Endothelial cell of umbilical vein (primary cell): Measurements from ENCODE around the gene C6orf89. TPM values are rescaled to one million over a fixed set of nuclear protein-coding genes. Genes with fewer than 3 reads are reported as not detected.

ENCODE experiments used
- BruUV-seq: library from RNA; stranded (reverse); fragments of 400-500 nt; replicated peaks from 2 replicates; lab custom pipeline; 2021; lab: Mats Ljungman, UMichigan
- CTCF ChIA-PET: fragments of 300-600, 350-600 bp; sonication (Branson Sonifier 250); formaldehyde crosslinking; loops from one replicate; lab custom pipeline; 2021; ENCODE audit warnings: antibody characterized with exemption, inconsistent platforms; lab: Charles Lee
- POLR2A ChIA-PET: fragments of 300-600, 350-600 bp; sonication (Branson Sonifier 250); formaldehyde crosslinking; loops from one replicate; lab custom pipeline; 2021; ENCODE audit warnings: antibody characterized with exemption, inconsistent platforms; lab: Charles Lee
- DNase-seq: peaks from one replicate; pipeline ENCODE4 v3.0.0-alpha.2; 2011; ENCODE audit warnings: low read depth, low spot score
- FAIRE-seq: peaks from 2 replicates; lab custom pipeline; 2011; peaks lifted over from hg19 to GRCh38; lab: Jason Lieb, UNC
- H2AFZ ChIP-seq: 2 replicates; pipeline ENCODE4 v1.6.0; 2012; ENCODE audit warnings: low read depth, low read length, control low read depth, inconsistent platforms
- H3K27ac ChIP-seq: 2 replicates; pipeline ENCODE4 v1.5.1; 2011; ENCODE audit warnings: low read depth, mild to moderate bottlenecking, control low read depth, low read length, moderate library complexity; ENCODE audit not compliant: insufficient read depth
- H3K27me3 ChIP-seq, 2 experiments: 2 replicates each; pipeline versions ENCODE4 v1.6.0 to v1.6.1; 2011; ENCODE audit warnings: low read length in 2 of 2, mixed read lengths in 1 of 2; ENCODE audit not compliant: control insufficient read depth in 2 of 2, insufficient read depth in 2 of 2
- H3K36me3 ChIP-seq, 2 experiments: 2 replicates in 1 of 2; 3 replicates in 1 of 2; pipeline ENCODE4 v1.5.1; 2011; ENCODE audit warnings: low read length in 2 of 2, mild to moderate bottlenecking in 1 of 2, moderate library complexity in 1 of 2; ENCODE audit not compliant: control insufficient read depth in 2 of 2, insufficient read depth in 2 of 2; ENCODE audit errors: extremely low read depth in 1 of 2
- H3K4me1 ChIP-seq: 3 replicates; pipeline ENCODE4 v1.5.1; 2011; ENCODE audit warnings: mild to moderate bottlenecking, low read length; ENCODE audit not compliant: control insufficient read depth, insufficient read depth; ENCODE audit errors: extremely low read depth
- H3K4me2 ChIP-seq: 2 replicates; pipeline ENCODE4 v1.6.1; 2011; ENCODE audit warnings: low read length, control low read depth, mixed read lengths; ENCODE audit not compliant: insufficient read depth
- H3K4me3 ChIP-seq, 3 experiments: fragments of 200-600 bp in 1 of 3; sonication (generic), shearing (Covaris generic) in 1 of 3; replicated peaks in 1 of 3; 2 replicates each; pipeline ENCODE4 v1.5.1; 2011 to 2016; ENCODE audit warnings: control low read depth in 3 of 3, low read length in 3 of 3, mild to moderate bottlenecking in 2 of 3, inconsistent platforms in 1 of 3, low read depth in 1 of 3, moderate library complexity in 1 of 3; ENCODE audit not compliant: insufficient read depth in 1 of 3
- H3K79me2 ChIP-seq: 2 replicates; pipeline ENCODE4 v1.6.0; 2012; ENCODE audit warnings: low read length, inconsistent platforms; ENCODE audit not compliant: control insufficient read depth, insufficient read depth
- H3K9ac ChIP-seq: replicated peaks from 2 replicates; pipeline ENCODE3; 2011; ENCODE audit warnings: low read length, control low read depth; ENCODE audit not compliant: insufficient read depth; ENCODE audit errors: extremely low read depth
- H3K9me1 ChIP-seq: replicated peaks from 3 replicates; pipeline ENCODE4 v1.6.0; 2011; ENCODE audit warnings: mild to moderate bottlenecking, low read length; ENCODE audit not compliant: control insufficient read depth, insufficient read depth; ENCODE audit errors: extremely low read depth
- H3K9me3 ChIP-seq: replicated peaks from 2 replicates; pipeline ENCODE4 v1.5.1; 2012; ENCODE audit warnings: low read length, inconsistent platforms; ENCODE audit not compliant: control insufficient read depth, insufficient read depth
- H4K20me1 ChIP-seq: replicated peaks from 2 replicates; pipeline ENCODE3; 2011; ENCODE audit warnings: mild to moderate bottlenecking, low read length; ENCODE audit not compliant: control insufficient read depth, insufficient read depth; ENCODE audit errors: extremely low read depth
- EZH2 ChIP-seq: IDR thresholded peaks from 2 replicates; pipeline ENCODE4 v1.6.1; 2012; ENCODE audit warnings: borderline replicate concordance, low read depth, mild to moderate bottlenecking, moderate library complexity, low read length, inconsistent platforms; ENCODE audit not compliant: severe bottlenecking
- GATA2 ChIP-seq: IDR thresholded peaks from 2 replicates; pipeline ENCODE4 v1.7.0; 2011; ENCODE audit warnings: low read depth, mild to moderate bottlenecking, moderate library complexity, mixed read lengths, low read length; ENCODE audit not compliant: insufficient read length, insufficient read depth
- JUN ChIP-seq: IDR thresholded peaks from 2 replicates; pipeline ENCODE4 v1.6.1; 2011; ENCODE audit warnings: borderline replicate concordance, low read depth; ENCODE audit not compliant: insufficient read length, insufficient read depth
- MYC ChIP-seq: IDR thresholded peaks from one replicate; pipeline ENCODE4 v1.6.1; 2011; ENCODE audit warnings: mild to moderate bottlenecking, low read depth, low read length
- POLR2AphosphoS5 ChIP-seq: IDR thresholded peaks from 2 replicates; pipeline ENCODE4 v1.6.1; 2012; ENCODE audit warnings: low read depth, mild to moderate bottlenecking, control low read depth, low read length, moderate library complexity; ENCODE audit not compliant: insufficient read depth
- dilution Hi-C: fragments of 300-500 bp; cut with MboI; formaldehyde crosslinking; loops from one replicate; pipeline ENCODE4 v1.15.0; 2019; ENCODE audit warnings: low sequenced_read_pairs; ENCODE audit not compliant: extremely low pct_ligation_motif_present
- intact Hi-C: fragments of 100-400 bp; cut with micrococcal nuclease; formaldehyde crosslinking; loops from one replicate; pipeline ENCODE4 v1.10.0; 2022
- polyA plus RNA-seq, 4 experiments: library from polyadenylated mRNA; depleted of rRNA in 3 of 4; stranded (reverse) in 3 of 4; unstranded in 1 of 4; fragments of >200 nt; gene quantifications; 2 replicates each; pipeline versions ENCODE4 v1.2.1 to v1.2.3, GENCODE V29; 2011 to 2012; ENCODE audit warnings: missing spikeins in 1 of 4
- total RNA-seq: library from RNA; stranded (reverse); gene quantifications from 2 replicates; pipeline ENCODE4 v1.2.3, GENCODE V29; 2021
- TF ChIP-seq, protein P1 (sequence below), 2 donors: IDR thresholded peaks; 1 replicate in 1 of 2; 2 replicates in 1 of 2; pipeline ENCODE4 v1.5.1; 2011; ENCODE audit warnings: low read length in 2 of 2, mild to moderate bottlenecking in 2 of 2, moderate library complexity in 2 of 2, control low read depth in 1 of 2, inconsistent platforms in 1 of 2, low read depth in 1 of 2; ENCODE audit not compliant: insufficient read depth in 1 of 2; ENCODE audit errors: extremely low read depth in 1 of 2
- TF ChIP-seq, protein P2 (sequence below): IDR thresholded peaks from 2 replicates; pipeline ENCODE4 v1.6.1; 2011; ENCODE audit not compliant: insufficient read depth, insufficient read length

The C6orf89 gene
- total and polyA plus RNA-seq, 2 donors (not counting 3 experiments of a cell fraction or from before 2014, with no cell fraction given) = 18.2 to 34.0 TPM

DNA sequence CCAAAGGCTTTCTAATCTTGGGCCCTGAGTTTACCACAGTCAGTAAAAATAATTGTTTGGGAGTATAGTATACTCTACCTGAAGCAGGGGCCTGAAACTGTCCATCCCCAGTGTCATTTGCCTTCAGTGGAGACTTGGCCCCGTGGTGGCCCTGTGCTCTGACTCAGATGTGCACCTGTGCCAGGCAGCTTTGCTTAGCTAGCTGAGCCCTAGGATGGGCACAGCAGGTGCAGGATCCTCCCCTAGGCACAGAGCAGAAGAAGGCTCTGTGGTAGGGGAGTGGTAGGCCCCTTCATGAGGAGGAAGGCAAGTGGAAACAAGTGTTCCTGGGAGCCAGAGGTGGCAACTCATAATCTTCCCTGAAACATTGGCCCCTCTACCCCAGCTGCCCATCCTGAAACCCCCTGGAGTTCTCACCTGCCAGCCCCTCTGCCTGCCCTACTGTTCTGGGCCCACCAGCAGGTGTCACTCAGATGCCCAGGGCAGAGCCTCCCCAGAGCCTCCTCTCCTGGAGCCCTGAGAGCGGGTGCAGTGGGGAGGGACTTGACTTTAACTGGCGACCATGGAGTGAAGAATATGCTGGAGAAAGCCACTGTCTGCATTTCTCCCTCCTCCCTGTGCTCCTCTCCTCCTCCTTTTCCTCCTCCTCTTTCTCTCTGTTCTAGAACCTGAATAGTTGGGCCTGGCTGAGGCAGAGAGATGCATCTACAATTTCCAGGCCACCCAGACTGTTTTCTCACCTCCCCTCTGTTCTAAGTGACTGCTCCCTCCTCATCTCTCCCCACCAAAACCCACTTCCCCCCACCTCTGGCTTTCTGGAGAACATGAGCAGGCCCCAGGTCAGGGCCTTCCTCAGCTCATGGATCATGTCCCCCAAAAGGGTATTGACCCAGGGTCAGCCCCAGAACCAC lies 49.4 kb upstream of the C6orf89 start:
- Histone ChIP-seq H2AFZ (no peak overlapping the region), H4K20me1 (no peaks in the 10 kb centered on the region), H3K9ac (no peak overlapping the region), H3K4me3 (no peak overlapping the region), H3K9me1 (no peaks in the 10 kb centered on the region), H3K27ac (no peak overlapping the region), H3K27me3 (no peaks in the 10 kb centered on the region), H3K36me3 (peaks cover 0 to 8% of the 10 kb centered on the region in 2 experiments), H3K4me2 (no peak overlapping the region), H3K4me1 (peaks cover 24% of the 10 kb centered on the region), H3K9me3 (no peaks in the 10 kb centered on the region), H3K79me2 (no peaks in the 10 kb centered on the region)
- no peak for DNase-seq
- BruUV-seq = no TSS peak
- intact Hi-C loops = no loop called here
- FAIRE-seq = no peak
- no peak for TF ChIP-seq MYC
- POLR2A ChIA-PET = no interaction called here
- dilution Hi-C loops = no loop called here
- CTCF ChIA-PET = interaction anchor here (1.0 to 3.8 kb wide), 5 partner anchors 8 to 182 kb away, joined by 3 to 24 read pairs (median 5); no protein-coding TSS in a partner anchor

DNA sequence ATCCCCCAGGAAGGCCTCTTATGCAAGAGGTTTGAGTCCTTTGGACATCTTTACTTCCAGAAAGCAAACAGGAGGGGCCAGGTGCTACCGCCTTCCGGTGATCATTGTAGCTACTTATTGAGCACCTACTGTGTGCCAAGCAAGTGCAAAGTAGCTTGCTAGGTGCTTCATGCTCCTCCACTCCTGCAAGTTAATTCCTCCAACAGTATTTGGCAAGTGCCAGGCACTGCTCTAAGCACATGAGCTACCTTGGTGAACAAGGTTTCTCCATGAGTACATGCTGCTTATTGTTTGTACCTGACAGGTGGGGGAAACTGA lies 48.8 kb upstream of the C6orf89 start:
- Histone ChIP-seq H3K79me2 (no peaks in the 10 kb centered on the region), H3K27me3 (no peaks in the 10 kb centered on the region), H2AFZ (no peak overlapping the region), H3K9me1 (no peaks in the 10 kb centered on the region), H3K27ac (no peak overlapping the region), H3K4me3 (no peak overlapping the region), H4K20me1 (no peaks in the 10 kb centered on the region), H3K4me1 (peaks cover 24% of the 10 kb centered on the region), H3K36me3 (peaks cover 0 to 8% of the 10 kb centered on the region in 2 experiments), H3K9ac (no peak overlapping the region), H3K4me2 (no peak overlapping the region), H3K9me3 (no peaks in the 10 kb centered on the region)
- DNase-seq (no peak), FAIRE-seq (no peak)
- POLR2A ChIA-PET = no interaction called here
- TF ChIP-seq EZH2 = no peak
- TF ChIP-seq, protein P1, sequence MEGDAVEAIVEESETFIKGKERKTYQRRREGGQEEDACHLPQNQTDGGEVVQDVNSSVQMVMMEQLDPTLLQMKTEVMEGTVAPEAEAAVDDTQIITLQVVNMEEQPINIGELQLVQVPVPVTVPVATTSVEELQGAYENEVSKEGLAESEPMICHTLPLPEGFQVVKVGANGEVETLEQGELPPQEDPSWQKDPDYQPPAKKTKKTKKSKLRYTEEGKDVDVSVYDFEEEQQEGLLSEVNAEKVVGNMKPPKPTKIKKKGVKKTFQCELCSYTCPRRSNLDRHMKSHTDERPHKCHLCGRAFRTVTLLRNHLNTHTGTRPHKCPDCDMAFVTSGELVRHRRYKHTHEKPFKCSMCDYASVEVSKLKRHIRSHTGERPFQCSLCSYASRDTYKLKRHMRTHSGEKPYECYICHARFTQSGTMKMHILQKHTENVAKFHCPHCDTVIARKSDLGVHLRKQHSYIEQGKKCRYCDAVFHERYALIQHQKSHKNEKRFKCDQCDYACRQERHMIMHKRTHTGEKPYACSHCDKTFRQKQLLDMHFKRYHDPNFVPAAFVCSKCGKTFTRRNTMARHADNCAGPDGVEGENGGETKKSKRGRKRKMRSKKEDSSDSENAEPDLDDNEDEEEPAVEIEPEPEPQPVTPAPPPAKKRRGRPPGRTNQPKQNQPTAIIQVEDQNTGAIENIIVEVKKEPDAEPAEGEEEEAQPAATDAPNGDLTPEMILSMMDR (IDR thresholded peaks at IDR 0.05; ENCODE audit: extremely low read depth in 1 of 2, insufficient read depth in 1 of 2, low read depth in 1 of 2, low read length in 2 of 2) = no peak
- TF ChIP-seq POLR2AphosphoS5 = no peak
- no peak for TF ChIP-seq MYC
- no peak for TF ChIP-seq JUN
- TF ChIP-seq, protein P2, sequence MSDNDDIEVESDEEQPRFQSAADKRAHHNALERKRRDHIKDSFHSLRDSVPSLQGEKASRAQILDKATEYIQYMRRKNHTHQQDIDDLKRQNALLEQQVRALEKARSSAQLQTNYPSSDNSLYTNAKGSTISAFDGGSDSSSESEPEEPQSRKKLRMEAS = no peak
- no peak for TF ChIP-seq GATA2
- intact Hi-C loops = no loop called here
- CTCF ChIA-PET = interaction anchor here (1.0 kb wide), 1 partner anchor 181 kb away, joined by 3 read pairs; no protein-coding TSS in a partner anchor
- BruUV-seq = no TSS peak
- dilution Hi-C loops = no loop called here
